Measurements from ENCODE around the gene MAP7D1.

Gene MAP7D1

DNA sequence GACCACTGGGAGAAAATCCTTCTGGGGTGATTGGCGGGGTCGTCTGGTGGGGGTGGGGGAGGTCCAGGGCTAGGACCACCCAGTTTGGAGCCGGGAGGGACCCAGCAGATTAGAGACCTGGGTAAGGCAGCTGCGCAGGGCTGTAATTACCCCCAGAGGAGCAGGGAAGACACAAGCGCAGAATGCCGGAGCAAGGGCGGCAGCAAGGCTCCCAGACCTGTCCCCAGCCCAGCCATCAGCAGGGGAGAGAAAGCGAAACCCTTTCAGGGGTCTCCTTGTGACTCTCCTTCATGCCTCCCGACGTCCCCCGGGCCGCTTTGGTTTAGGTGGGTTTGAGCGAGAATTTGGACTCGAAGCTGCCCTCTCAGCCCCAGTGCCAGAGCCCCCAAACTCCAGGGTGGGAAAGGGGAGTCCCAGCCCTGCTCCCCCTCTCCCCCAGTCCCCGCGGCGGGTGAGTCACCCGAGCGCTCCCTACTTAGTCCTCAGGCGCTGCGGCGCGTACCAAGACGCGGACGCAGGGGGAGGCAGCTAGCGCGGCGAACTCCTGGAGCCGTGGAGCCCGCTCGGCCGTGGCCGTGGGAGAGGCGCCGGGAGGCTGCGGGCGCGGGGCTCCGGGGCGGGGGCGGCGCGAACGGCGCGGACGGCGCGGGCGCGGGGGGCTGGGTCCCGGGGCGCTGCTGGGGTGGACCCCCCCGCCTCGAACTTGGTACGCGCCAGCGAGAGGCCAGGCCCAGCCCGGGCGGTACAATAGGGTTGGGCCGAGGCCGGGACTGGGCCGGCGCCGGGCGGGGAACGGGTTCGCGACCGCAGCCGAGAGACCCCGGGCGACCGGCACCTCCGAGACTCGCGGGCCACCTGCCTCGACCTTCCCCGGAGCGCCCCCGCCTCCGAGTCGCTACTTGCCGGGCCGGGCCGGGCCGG is at the start of gene MAP7D1:
Gene MAP7D1 (plus strand): TSS at position 753 of the 921 bp plus-strand sequence. CDS start 258 bp downstream, outside the sequence.
- Histone ChIP-seq H2AFZ (peak within 1 kb of the TSS; percentile 80), H3K79me2 (peaks cover 12% of the 10 kb centered on the region), H3K36me3 (ENCODE audit: control insufficient read depth, insufficient read depth, low read length) (no peaks in the 10 kb centered on the region), H3K4me3 (ENCODE audit: low read depth, low read length) (peak within 1 kb of the TSS; percentile 97), H3K27me3 (ENCODE audit: control insufficient read depth, insufficient read depth, low read length) (no peaks in the 10 kb centered on the region), H3K4me2 (ENCODE audit: low read length) (peak within 1 kb of the TSS; percentile 90), H3K27ac (peak within 1 kb of the TSS; percentile 89), H3K9ac (peak within 1 kb of the TSS; percentile 61), H3K9me3 (ENCODE audit: control insufficient read depth, low read length) (no peaks in the 10 kb centered on the region), H3K4me1 (peaks cover 12% of the 10 kb centered on the region)
- TF ChIP-seq, protein P1, sequence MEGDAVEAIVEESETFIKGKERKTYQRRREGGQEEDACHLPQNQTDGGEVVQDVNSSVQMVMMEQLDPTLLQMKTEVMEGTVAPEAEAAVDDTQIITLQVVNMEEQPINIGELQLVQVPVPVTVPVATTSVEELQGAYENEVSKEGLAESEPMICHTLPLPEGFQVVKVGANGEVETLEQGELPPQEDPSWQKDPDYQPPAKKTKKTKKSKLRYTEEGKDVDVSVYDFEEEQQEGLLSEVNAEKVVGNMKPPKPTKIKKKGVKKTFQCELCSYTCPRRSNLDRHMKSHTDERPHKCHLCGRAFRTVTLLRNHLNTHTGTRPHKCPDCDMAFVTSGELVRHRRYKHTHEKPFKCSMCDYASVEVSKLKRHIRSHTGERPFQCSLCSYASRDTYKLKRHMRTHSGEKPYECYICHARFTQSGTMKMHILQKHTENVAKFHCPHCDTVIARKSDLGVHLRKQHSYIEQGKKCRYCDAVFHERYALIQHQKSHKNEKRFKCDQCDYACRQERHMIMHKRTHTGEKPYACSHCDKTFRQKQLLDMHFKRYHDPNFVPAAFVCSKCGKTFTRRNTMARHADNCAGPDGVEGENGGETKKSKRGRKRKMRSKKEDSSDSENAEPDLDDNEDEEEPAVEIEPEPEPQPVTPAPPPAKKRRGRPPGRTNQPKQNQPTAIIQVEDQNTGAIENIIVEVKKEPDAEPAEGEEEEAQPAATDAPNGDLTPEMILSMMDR (IDR thresholded peaks at IDR 0.05) = no peak

GRCh38 chr1:36106269-36106668 is 49.7 kb upstream of the MAP7D1 start:
- Histone ChIP-seq H3K79me2 (no peaks in the 10 kb centered on the region), H3K27ac (no peak overlapping the region), H3K4me3 (ENCODE audit: low read depth, low read length) (no peak overlapping the region), H3K4me1 (no peaks in the 10 kb centered on the region), H3K27me3 (ENCODE audit: control insufficient read depth, insufficient read depth, low read length) (no peaks in the 10 kb centered on the region), H3K9ac (no peak overlapping the region), H3K9me3 (ENCODE audit: control insufficient read depth, low read length) (no peaks in the 10 kb centered on the region), H2AFZ (no peak overlapping the region), H3K4me2 (ENCODE audit: low read length) (no peak overlapping the region), H3K36me3 (ENCODE audit: control insufficient read depth, insufficient read depth, low read length) (no peaks in the 10 kb centered on the region)
- TF ChIP-seq, protein P1 (IDR thresholded peaks at IDR 0.05) = no peak

GRCh38 chr1:36107394-36107793 is 48.6 kb upstream of the MAP7D1 start:
- Histone ChIP-seq H3K9ac (no peak overlapping the region), H3K9me3 (ENCODE audit: control insufficient read depth, low read length) (no peaks in the 10 kb centered on the region), H3K36me3 (ENCODE audit: control insufficient read depth, insufficient read depth, low read length) (no peaks in the 10 kb centered on the region), H3K27me3 (ENCODE audit: control insufficient read depth, insufficient read depth, low read length) (no peaks in the 10 kb centered on the region), H3K4me2 (ENCODE audit: low read length) (no peak overlapping the region), H3K4me1 (no peaks in the 10 kb centered on the region), H2AFZ (no peak overlapping the region), H3K4me3 (ENCODE audit: low read depth, low read length) (no peak overlapping the region), H3K79me2 (no peaks in the 10 kb centered on the region), H3K27ac (no peak overlapping the region)
- TF ChIP-seq, protein P1 (IDR thresholded peaks at IDR 0.05) = no peak

GRCh38 chr1:36108314-36108713 is 47.6 kb upstream of the MAP7D1 start:
- H3K9ac ChIP-seq = no peak overlapping the region
- H3K4me3 ChIP-seq (ENCODE audit: low read depth, low read length) = no peak overlapping the region
- no peaks in the 10 kb centered on the region for H3K36me3 ChIP-seq (ENCODE audit: control insufficient read depth, insufficient read depth, low read length)
- no peaks in the 10 kb centered on the region for H3K4me1 ChIP-seq
- no peak overlapping the region for H3K27ac ChIP-seq
- H3K4me2 ChIP-seq (ENCODE audit: low read length) = no peak overlapping the region
- no peaks in the 10 kb centered on the region for H3K79me2 ChIP-seq
- TF ChIP-seq, protein P1 (IDR thresholded peaks at IDR 0.05) = no peak
- H2AFZ ChIP-seq = no peak overlapping the region
- H3K27me3 ChIP-seq (ENCODE audit: control insufficient read depth, insufficient read depth, low read length) = no peaks in the 10 kb centered on the region
- H3K9me3 ChIP-seq (ENCODE audit: control insufficient read depth, low read length) = no peaks in the 10 kb centered on the region

Data from parathyroid adenoma (tissue), 2 donors.